ENCODE results near the gene APBB1IP.

GRCh38 chr10:26593896-26594295 is 155.8 kb downstream of the APBB1IP start:
- TF ChIP-seq MYC (IDR thresholded peaks at IDR 0.05; ENCODE audit: low read depth, low read length), result no peak
- TF ChIP-seq CTCF (IDR thresholded peaks at IDR 0.05; ENCODE audit: low read depth, low read length), result no peak
- no peak for TF ChIP-seq POLR2A (IDR thresholded peaks at IDR 0.05; ENCODE audit: extremely low read depth, insufficient read length)
- TF ChIP-seq, protein P1, sequence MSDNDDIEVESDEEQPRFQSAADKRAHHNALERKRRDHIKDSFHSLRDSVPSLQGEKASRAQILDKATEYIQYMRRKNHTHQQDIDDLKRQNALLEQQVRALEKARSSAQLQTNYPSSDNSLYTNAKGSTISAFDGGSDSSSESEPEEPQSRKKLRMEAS (IDR thresholded peaks at IDR 0.05; ENCODE audit: low read depth, low read length), result no peak
